HepG2 (cell line): ENCODE results near the gene RRBP1. TPM values are rescaled to one million over a fixed set of nuclear protein-coding genes. Genes with fewer than 3 reads are reported as not detected.

Experiments
- ATF1 ChIP-seq: IDR thresholded peaks from 2 replicates; pipeline ENCODE4 v1.6.1; 2016; ENCODE audit warnings: mild to moderate bottlenecking, control low read depth
- CCDC6 ChIP-seq: sonication (generic); formaldehyde crosslinking; IDR thresholded peaks from 2 replicates; pipeline ENCODE4 v1.8.1; 2022; ENCODE audit warnings: mild to moderate bottlenecking, missing genetic modification reagents, moderate library complexity
- EED ChIP-seq: sonication (generic); formaldehyde crosslinking; IDR thresholded peaks from 2 replicates; pipeline ENCODE4 v1.5.0; 2020; ENCODE audit warnings: mild to moderate bottlenecking, missing genetic modification reagents
- ETV5 ChIP-seq: IDR thresholded peaks from 2 replicates; pipeline ENCODE4 v1.6.1; 2018; ENCODE audit warnings: missing biosample characterization, missing genetic modification reagents, inconsistent platforms, borderline replicate concordance
- FOSL2 ChIP-seq: sonication (generic); formaldehyde crosslinking; IDR thresholded peaks from 2 replicates; pipeline ENCODE4 v1.4.0; 2020; ENCODE audit warnings: missing genetic modification reagents
- JARID2 ChIP-seq: sonication (generic); formaldehyde crosslinking; IDR thresholded peaks from 2 replicates; pipeline ENCODE4 v1.8.1; 2023; ENCODE audit warnings: missing genetic modification reagents, inconsistent platforms; ENCODE audit not compliant: insufficient replicate concordance
- JDP2 ChIP-seq: sonication (generic); formaldehyde crosslinking; IDR thresholded peaks from 2 replicates; pipeline ENCODE4 v1.8.1; 2022; ENCODE audit warnings: missing genetic modification reagents, borderline replicate concordance
- KLF12 ChIP-seq: sonication (generic); formaldehyde crosslinking; IDR thresholded peaks from 2 replicates; pipeline ENCODE4 v1.4.0; 2020; ENCODE audit warnings: missing genetic modification reagents, borderline replicate concordance
- NCOA5 ChIP-seq: sonication (generic); formaldehyde crosslinking; IDR thresholded peaks from 2 replicates; pipeline ENCODE4 v1.4.0; 2020; ENCODE audit warnings: missing genetic modification reagents
- NR2F6 ChIP-seq, 2 experiments: IDR thresholded peaks; 2 replicates each; pipeline ENCODE4 v1.6.1; 2016; ENCODE audit warnings: antibody characterized with exemption in 1 of 2, mild to moderate bottlenecking in 1 of 2
- RFXAP ChIP-seq: sonication (generic); formaldehyde crosslinking; IDR thresholded peaks from 2 replicates; pipeline ENCODE4 v1.4.0; 2020; ENCODE audit warnings: missing genetic modification reagents, borderline replicate concordance
- SKI ChIP-seq: fragments of 450-650 bp; IDR thresholded peaks from one replicate; pipeline ENCODE4 v1.6.1; 2018; ENCODE audit warnings: mild to moderate bottlenecking; ENCODE audit not compliant: partially characterized antibody
- XRCC5 ChIP-seq: fragments of 200-400 bp; formaldehyde crosslinking; optimal IDR thresholded peaks from 2 replicates; pipeline ENCODE3; 2017; ENCODE audit warnings: mild to moderate bottlenecking, low read length
- ZNF383 ChIP-seq: sonication (generic); formaldehyde crosslinking; IDR thresholded peaks from 2 replicates; pipeline ENCODE4 v1.4.0; 2020; ENCODE audit warnings: missing genetic modification reagents, mild to moderate bottlenecking, borderline replicate concordance
- ZNF441 ChIP-seq: sonication (generic); formaldehyde crosslinking; IDR thresholded peaks from 2 replicates; pipeline ENCODE4 v1.7.0; 2021; ENCODE audit warnings: missing genetic modification reagents, borderline replicate concordance
- ZNF510 ChIP-seq: sonication (generic); formaldehyde crosslinking; IDR thresholded peaks from 2 replicates; pipeline ENCODE4 v1.4.0; 2020; ENCODE audit warnings: low read depth, mild to moderate bottlenecking, missing genetic modification reagents
- ZNF557 ChIP-seq: sonication (generic); formaldehyde crosslinking; IDR thresholded peaks from 2 replicates; pipeline ENCODE4 v1.4.0; 2020; ENCODE audit warnings: missing genetic modification reagents
- ZNF563 ChIP-seq: sonication (generic); formaldehyde crosslinking; IDR thresholded peaks from 2 replicates; pipeline ENCODE4 v1.8.0; 2022; ENCODE audit warnings: mild to moderate bottlenecking, moderate library complexity, missing genetic modification reagents
- ZNF598 ChIP-seq: sonication (generic); formaldehyde crosslinking; IDR thresholded peaks from 2 replicates; pipeline ENCODE4 v1.5.1; 2020; ENCODE audit warnings: mild to moderate bottlenecking, missing genetic modification reagents, borderline replicate concordance
- ZSCAN12 ChIP-seq: sonication (generic); formaldehyde crosslinking; IDR thresholded peaks from 2 replicates; pipeline ENCODE4 v1.9.0; 2021; ENCODE audit warnings: mild to moderate bottlenecking, missing genetic modification reagents
- ZSCAN9 ChIP-seq: IDR thresholded peaks from 2 replicates; pipeline ENCODE4 v1.6.1; 2016; ENCODE audit warnings: borderline replicate concordance
- polyA plus RNA-seq, 8 experiments: library from polyadenylated mRNA; depleted of rRNA in 3 of 8; stranded (reverse) in 7 of 8; unstranded in 1 of 8; fragments of >200 nt; fragmentation: Illumina TruSeq in 4 of 8; extraction: Trizol in 4 of 8; gene quantifications; 2 replicates each; pipeline versions ENCODE4 v1.2.1 to v1.2.3, GENCODE V29; 2011 to 2016; ENCODE audit warnings: low read depth in 4 of 8, missing spikeins in 1 of 8, mixed read lengths in 1 of 8; ENCODE audit not compliant: insufficient read depth in 1 of 8
- total RNA-seq, 5 experiments: library from RNA; depleted of rRNA; stranded (reverse); fragments of >200 nt; fragmentation: Illumina TruSeq; extraction: Trizol; gene quantifications; 2 replicates each; pipeline ENCODE4 v1.2.3, GENCODE V29; 2016; ENCODE audit warnings: low read depth in 1 of 5
- TF ChIP-seq, protein P1 (sequence below): sonication (generic); formaldehyde crosslinking; IDR thresholded peaks from 2 replicates; pipeline ENCODE4 v1.8.0; 2022; ENCODE audit warnings: mild to moderate bottlenecking, missing genetic modification reagents
- TF ChIP-seq, protein P2 (sequence below): IDR thresholded peaks from 2 replicates; pipeline ENCODE4 v1.6.1; 2016; ENCODE audit warnings: low read depth, control low read depth
- TF ChIP-seq, protein P3 (sequence below): IDR thresholded peaks from 2 replicates; pipeline ENCODE4 v1.6.1; 2012; ENCODE audit warnings: inconsistent platforms
- TF ChIP-seq, protein P4 (sequence below): sonication (generic); formaldehyde crosslinking; IDR thresholded peaks from 2 replicates; pipeline ENCODE4 v1.5.1; 2020; ENCODE audit warnings: mild to moderate bottlenecking, moderate library complexity, missing genetic modification reagents
- TF ChIP-seq, protein P5 (sequence below): sonication (generic); formaldehyde crosslinking; IDR thresholded peaks from 2 replicates; pipeline ENCODE4 v1.5.1; 2020; ENCODE audit warnings: missing genetic modification reagents, mild to moderate bottlenecking, borderline replicate concordance

RRBP1 gene
- total and polyA plus RNA-seq, 2 of the 13 experiments (the other 11 are each of a cell fraction or from before 2014, with no cell fraction given) = 150 to 222 TPM

DNA sequence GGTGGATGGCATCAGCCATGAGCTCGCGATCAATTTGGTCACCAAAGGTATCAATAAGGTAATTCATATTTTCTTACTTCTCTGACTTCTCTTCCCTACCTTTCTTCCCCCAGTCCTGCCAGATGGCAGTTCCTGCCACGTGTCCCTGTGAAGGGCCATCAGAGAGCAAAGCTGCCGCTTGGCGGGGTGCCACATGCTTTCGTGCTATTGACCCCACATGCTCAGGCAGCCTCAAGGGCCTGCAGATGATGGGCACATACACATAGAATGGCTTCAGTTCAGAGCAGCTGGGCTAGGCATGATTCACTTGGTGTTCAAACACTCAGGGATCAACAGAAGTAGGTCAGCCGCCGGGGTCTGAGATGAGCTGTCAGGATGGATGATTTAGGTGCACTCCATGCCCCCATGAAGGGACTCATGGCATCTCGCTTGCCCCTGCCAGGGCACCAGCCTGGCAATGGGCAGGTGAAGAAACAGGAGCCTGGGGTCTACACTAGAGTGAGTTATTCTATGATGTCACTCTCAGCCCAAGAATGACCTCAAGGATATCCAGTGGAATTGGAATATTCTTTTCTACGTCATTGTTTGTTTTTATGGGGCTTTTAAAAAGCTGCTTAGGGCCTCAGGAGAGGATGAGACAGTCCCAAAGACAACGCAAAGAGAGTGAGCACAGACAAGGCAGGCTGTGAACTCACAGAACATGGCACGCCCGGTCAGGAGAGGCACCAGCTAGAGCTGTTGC lies 43.2 kb upstream of the RRBP1 start (continued):
- peak; percentile 19; the same call in 1 of the 2 replicates for TF ChIP-seq ETV5
- no peak for TF ChIP-seq KLF12 (CRISPR knock-in tag)
- no peak for TF ChIP-seq ZNF598 (CRISPR knock-in tag)
- TF ChIP-seq, protein P1, sequence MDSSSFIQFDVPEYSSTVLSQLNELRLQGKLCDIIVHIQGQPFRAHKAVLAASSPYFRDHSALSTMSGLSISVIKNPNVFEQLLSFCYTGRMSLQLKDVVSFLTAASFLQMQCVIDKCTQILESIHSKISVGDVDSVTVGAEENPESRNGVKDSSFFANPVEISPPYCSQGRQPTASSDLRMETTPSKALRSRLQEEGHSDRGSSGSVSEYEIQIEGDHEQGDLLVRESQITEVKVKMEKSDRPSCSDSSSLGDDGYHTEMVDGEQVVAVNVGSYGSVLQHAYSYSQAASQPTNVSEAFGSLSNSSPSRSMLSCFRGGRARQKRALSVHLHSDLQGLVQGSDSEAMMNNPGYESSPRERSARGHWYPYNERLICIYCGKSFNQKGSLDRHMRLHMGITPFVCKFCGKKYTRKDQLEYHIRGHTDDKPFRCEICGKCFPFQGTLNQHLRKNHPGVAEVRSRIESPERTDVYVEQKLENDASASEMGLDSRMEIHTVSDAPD (CRISPR knock-in tag) = no peak
- no peak for TF ChIP-seq ZSCAN12
- TF ChIP-seq, protein P2, sequence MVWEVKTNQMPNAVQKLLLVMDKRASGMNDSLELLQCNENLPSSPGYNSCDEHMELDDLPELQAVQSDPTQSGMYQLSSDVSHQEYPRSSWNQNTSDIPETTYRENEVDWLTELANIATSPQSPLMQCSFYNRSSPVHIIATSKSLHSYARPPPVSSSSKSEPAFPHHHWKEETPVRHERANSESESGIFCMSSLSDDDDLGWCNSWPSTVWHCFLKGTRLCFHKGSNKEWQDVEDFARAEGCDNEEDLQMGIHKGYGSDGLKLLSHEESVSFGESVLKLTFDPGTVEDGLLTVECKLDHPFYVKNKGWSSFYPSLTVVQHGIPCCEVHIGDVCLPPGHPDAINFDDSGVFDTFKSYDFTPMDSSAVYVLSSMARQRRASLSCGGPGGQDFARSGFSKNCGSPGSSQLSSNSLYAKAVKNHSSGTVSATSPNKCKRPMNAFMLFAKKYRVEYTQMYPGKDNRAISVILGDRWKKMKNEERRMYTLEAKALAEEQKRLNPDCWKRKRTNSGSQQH (CRISPR knock-in tag) = 0 out of 2 replicates have a peak, but pooled peaks have one; percentile 28
- TF ChIP-seq, protein P3, sequence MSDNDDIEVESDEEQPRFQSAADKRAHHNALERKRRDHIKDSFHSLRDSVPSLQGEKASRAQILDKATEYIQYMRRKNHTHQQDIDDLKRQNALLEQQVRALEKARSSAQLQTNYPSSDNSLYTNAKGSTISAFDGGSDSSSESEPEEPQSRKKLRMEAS = peak; percentile 85
- TF ChIP-seq NR2F6 (IDR thresholded peaks at IDR 0.05) = peak; percentile 33; the same call in 1 of the 2 replicates
- peak; percentile 39; the same call in 1 of the 2 replicates for TF ChIP-seq NR2F6 (CRISPR knock-in tag; IDR thresholded peaks at IDR 0.05)
- TF ChIP-seq RFXAP = no peak
- TF ChIP-seq, protein P4, sequence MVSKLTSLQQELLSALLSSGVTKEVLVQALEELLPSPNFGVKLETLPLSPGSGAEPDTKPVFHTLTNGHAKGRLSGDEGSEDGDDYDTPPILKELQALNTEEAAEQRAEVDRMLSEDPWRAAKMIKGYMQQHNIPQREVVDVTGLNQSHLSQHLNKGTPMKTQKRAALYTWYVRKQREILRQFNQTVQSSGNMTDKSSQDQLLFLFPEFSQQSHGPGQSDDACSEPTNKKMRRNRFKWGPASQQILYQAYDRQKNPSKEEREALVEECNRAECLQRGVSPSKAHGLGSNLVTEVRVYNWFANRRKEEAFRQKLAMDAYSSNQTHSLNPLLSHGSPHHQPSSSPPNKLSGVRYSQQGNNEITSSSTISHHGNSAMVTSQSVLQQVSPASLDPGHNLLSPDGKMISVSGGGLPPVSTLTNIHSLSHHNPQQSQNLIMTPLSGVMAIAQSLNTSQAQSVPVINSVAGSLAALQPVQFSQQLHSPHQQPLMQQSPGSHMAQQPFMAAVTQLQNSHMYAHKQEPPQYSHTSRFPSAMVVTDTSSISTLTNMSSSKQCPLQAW (CRISPR knock-in tag) = no peak
- no peak for TF ChIP-seq JDP2
- peak; percentile 36 for TF ChIP-seq SKI
- TF ChIP-seq ZNF557 = no peak
- TF ChIP-seq JARID2 = no peak
- no peak for TF ChIP-seq EED
- TF ChIP-seq ZNF510 = no peak
- peak; percentile 81 for TF ChIP-seq FOSL2 (CRISPR knock-in tag)
- peak; percentile 46 for TF ChIP-seq XRCC5
- TF ChIP-seq NCOA5 (CRISPR knock-in tag) = no peak
- TF ChIP-seq ZNF383 (CRISPR knock-in tag) = no peak
- TF ChIP-seq ZNF441 (CRISPR knock-in tag) = no peak
- TF ChIP-seq, protein P5, sequence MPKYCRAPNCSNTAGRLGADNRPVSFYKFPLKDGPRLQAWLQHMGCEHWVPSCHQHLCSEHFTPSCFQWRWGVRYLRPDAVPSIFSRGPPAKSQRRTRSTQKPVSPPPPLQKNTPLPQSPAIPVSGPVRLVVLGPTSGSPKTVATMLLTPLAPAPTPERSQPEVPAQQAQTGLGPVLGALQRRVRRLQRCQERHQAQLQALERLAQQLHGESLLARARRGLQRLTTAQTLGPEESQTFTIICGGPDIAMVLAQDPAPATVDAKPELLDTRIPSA (CRISPR knock-in tag) = no peak
- no peak for TF ChIP-seq ZSCAN9
- no peak for TF ChIP-seq ATF1 (CRISPR knock-in tag)
- TF ChIP-seq ZNF563 (CRISPR knock-in tag) = no peak; the same call in 1 of the 2 replicates
- TF ChIP-seq CCDC6 (CRISPR knock-in tag) = no peak
